Measurements from ENCODE around the gene SCARF2.

Gene SCARF2

GRCh38 chr22:20440637-20441591 is 3.3 kb upstream of the SCARF2 start:
- DNase-seq (ENCODE audit: low read depth) = no peak

- DNase-seq (ENCODE audit: low read depth) = no peak
Measured at GRCh38 chr22:20439928-20440575, 2.4 kb upstream of the SCARF2 start.

GRCh38 chr22:20439556-20439927 is 1.9 kb upstream of the SCARF2 start:
- DNase-seq (ENCODE audit: low read depth) = no peak

- no peak for DNase-seq (ENCODE audit: low read depth)
Measured at GRCh38 chr22:20438678-20439492, 1.3 kb upstream of the SCARF2 start.

- DNase-seq (ENCODE audit: low read depth) = no peak
Measured at GRCh38 chr22:20438427-20438677, 727 bp upstream of the SCARF2 start.

DNA sequence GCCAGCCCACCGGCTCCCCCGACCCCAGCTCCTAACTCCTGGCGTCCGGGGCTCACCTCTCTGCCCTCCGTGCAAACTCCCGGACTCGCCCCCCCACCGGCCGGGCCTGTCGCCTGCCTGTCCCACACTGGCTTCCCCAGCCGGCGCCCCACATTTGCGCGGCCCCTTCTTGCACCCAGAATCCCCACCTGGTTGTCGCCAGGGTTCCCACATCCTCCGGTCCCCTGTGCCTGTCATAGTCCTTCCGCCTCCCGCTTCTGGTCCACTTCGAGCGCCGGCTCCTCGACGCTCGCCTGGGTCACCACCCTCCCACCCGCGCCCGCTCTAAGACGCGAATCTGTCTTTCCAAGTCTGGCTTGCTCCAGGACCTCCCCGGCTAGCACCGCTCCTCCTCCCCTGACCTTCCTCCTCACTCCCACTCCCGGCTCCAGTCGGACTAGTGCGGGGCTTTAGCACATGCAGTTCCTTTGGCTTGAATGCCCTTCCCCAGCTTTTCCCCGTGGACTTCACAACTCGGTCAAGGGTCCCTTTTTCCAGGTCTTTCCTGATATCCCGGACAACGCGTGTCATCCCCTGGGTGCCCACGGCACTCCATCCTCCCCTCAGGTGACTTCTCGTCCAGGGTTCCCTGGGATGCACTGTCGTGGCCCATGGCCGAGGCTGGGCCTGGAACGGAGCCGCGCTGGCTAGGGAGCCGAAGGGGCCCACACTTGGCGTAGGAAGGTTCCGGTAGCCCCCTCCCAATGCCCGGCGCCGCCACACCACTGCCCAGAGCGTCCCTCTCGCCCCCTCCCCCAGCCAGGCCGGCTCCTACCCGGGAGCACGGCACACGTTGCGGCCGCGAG is 635 bp downstream of the SCARF2 start:
- no peak for DNase-seq (ENCODE audit: low read depth)

DNA sequence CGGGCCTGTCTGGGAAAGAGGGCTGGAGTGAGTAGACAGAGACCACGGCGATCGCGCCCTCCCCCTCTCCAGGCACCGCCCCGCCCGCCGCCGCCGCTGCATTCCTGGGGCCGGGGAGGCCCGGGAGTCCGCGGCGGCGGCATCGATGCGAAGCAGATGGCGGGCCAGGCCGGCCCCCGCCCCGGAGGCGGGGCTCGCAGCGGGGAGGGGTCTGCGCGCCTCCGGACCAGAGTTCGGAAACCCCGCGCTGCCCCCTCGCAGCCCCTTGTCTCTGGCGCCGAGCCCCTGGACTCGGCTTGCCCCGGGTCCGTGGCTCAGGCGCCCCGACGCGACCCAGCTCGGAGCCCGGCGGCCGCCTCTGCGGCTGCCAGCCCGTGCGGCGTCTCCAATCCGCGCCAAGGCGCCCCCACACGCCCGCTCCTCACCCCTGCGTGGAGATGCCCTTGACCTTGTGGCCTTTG is 1.3 kb downstream of the SCARF2 start:
- DNase-seq (ENCODE audit: low read depth) = no peak

DNA sequence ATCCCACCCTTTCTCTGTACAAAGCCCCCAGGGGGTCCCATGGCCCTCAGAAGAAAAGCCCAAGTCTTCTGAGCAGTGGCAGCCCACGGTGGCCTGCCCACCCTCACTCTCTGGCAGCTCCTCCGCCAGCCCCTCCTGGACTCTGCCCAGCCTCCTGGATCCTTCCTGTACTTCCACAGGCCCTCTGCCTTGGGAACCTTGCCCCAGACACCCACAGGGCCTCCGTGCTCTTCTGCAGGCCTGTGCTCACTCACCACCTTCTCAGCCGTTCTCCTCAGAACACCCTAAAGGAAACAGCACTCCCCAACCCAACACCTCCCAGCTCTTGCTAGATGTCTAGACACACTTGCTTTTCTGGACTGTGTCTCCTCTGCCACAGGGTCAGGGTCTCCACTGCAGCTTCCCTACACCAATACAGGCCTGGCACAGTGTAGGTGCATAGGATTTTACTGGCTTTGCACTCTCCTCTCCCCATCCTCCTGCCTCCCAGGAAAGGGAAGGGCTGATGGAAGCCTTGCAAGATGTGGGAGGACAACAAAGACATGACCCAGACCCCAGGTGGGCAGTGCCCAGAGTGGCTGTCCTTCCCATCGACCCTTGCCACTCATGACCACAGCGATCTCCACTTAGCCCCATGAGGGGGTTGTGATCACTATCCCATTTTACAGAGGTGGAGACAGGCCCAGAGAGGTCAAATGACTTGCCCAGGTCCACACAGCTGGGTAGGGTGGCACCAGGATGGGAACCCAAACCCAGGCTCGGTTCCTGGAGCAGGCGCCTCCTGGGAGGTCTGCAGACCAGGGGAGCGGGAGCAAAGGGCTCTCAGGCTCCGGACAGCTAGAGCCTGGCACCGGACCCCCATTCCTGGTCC is 2.0 kb downstream of the SCARF2 start:
- DNase-seq (ENCODE audit: low read depth) = no peak

DNA sequence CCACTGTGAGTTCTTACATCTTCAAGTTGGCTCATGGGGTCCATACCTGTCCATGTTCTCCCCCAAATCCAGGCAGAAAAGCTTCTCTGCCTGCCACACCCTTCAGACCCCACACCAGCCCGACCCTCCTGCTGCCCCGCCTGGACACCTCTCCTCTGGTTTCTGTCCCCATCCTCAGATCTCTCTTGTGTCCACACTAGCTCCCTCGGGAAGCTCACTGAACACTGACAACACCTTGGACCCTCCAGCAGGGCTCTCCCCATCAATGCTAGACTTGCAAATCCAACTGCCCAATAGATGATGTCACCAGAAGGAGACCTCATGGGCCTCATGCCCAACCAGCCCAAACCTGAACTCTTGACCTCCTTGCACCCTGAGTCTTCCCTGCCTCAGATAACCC is 2.9 kb downstream of the SCARF2 start:
- DNase-seq (ENCODE audit: low read depth) = no peak

GRCh38 chr22:20434264-20434751 is 3.3 kb downstream of the SCARF2 start:
- DNase-seq (ENCODE audit: low read depth) = no peak

DNA sequence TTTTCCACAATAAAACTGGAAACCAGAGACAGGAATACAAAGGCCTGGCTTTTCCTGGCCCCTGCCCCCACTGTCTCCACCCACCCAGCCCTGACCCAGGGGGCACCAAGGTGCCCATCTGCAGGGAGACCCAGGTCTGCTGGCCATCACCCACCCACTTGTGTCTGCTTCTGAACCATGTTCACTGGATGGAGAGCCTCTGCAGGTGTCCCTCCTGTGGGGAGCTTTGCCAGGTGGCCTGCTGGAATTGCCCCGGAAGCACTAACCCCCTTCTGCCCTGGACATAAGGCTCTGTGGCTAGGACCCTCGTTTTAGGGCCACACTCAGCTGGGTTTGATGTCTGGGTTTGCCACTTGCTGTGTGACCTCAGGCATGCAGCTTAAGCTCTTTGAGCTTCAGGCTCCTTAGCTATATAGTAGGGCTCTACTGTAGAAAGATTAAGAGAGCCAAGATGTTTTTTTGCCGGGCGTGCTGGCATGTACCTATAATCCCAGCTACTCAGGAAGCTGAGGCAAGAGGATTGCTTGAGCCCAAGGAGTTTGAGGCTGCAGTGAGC is 3.9 kb downstream of the SCARF2 start:
- DNase-seq (ENCODE audit: low read depth) = no peak

GRCh38 chr22:20433191-20433590 is 4.4 kb downstream of the SCARF2 start:
- no peak for DNase-seq (ENCODE audit: low read depth)

DNA sequence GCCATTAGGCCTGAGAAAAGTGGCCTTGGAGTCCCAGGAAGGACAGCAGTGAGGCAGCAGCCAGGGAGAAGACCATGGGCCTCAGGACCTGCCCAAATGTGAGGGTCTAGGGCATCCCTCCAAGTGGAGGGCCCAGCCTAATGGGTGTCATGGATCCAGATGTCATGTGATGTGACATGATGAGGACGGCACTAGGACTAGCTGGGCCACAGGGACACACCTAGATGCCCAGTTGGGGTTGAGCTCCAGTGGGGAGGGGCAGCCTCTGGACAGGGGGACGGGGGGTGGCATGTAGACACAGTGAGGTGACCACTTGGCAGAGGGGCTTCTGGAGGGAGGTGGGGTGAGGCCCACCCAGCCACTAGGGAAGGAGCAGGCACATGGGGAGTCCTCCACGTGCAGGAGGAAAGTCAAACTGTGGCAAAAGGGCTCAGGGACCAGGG is 5.4 kb downstream of the SCARF2 start:
- DNase-seq (ENCODE audit: low read depth) = no peak

- DNase-seq (ENCODE audit: low read depth) = no peak
Measured at GRCh38 chr22:20431511-20432192, 6.0 kb downstream of the SCARF2 start.

- DNase-seq (ENCODE audit: low read depth) = peak; percentile 36
Measured at GRCh38 chr22:20430720-20431510, 6.7 kb downstream of the SCARF2 start.

- DNase-seq (ENCODE audit: low read depth) = no peak
Measured at GRCh38 chr22:20430101-20430719, 7.4 kb downstream of the SCARF2 start.

DNA sequence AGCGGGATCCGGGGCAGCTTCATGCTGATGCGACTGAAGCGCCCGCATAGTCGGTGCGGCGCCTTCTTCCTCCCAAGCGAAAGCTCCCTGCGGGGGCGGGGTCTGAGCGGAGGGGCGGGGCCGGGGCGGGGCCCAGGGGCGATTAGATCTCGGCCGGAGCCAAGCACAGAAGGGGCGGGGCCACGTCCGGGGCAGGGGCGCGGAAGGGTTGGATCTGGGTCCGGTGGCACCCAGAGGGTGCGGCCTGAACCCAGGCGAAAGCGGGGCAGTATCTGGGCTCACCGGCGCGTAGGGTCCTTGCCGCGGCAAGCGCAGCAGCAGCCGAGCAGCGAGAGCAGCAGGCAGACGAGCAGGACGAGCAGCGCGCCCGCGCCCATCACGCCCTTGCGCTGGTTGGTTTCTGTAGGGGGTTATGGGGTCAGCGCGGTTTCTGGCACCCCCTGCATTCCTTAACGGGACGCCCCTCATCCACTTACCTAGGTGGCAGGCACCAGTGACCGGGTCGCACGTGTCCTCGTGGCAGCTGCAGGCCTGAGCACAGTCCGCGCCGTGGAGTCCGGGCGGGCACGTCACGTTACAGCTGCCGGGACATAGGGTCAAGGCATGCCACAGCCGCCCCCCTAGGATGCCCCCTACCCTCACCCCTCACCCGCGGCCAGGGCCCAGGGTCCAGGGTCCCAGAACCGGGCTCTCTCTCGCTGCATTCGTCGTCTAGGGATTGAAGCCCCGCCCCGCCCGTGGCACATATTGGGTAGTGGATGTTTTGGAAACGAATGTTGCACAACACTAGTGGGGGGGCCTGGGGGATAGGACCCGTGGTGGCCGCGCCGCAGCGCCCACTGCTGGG is 8.1 kb downstream of the SCARF2 start:
- peak; percentile 75 for DNase-seq (ENCODE audit: low read depth)
